DMS153 treated with DMSO at 0.1 percent for 48 hours (cell line): ENCODE data around the gene SERPINB10.

Source experiments
- DNase-seq: peaks from one replicate; lab custom pipeline; 2025; ENCODE audit not compliant: unreplicated experiment; lab: John Stamatoyannopoulos, UW

The SERPINB10 gene

GRCh38 chr18:63907664-63908063, at the start of gene SERPINB10:
Gene SERPINB10 (plus strand): TSS chr18:63907958. CDS start chr18:63915511, 7,553 bp downstream.
- DNase-seq, result no peak

GRCh38 chr18:63858456-63858855, 49.3 kb upstream of the SERPINB10 start:
- DNase-seq, result no peak

- no peak for DNase-seq
Observed at GRCh38 chr18:63859781-63860475, 47.8 kb upstream of the SERPINB10 start.

- DNase-seq, result no peak
Observed at GRCh38 chr18:63860531-63860930, 47.2 kb upstream of the SERPINB10 start.

- no peak for DNase-seq
Observed at GRCh38 chr18:63867368-63868125, 40.2 kb upstream of the SERPINB10 start.

GRCh38 chr18:63868546-63868945, 39.2 kb upstream of the SERPINB10 start:
- no peak for DNase-seq

GRCh38 chr18:63869374-63869773, 38.4 kb upstream of the SERPINB10 start:
- DNase-seq, result no peak

- DNase-seq, result no peak
Observed at GRCh38 chr18:63869851-63870250, 37.9 kb upstream of the SERPINB10 start.

- no peak for DNase-seq
Observed at GRCh38 chr18:63871836-63872235, 35.9 kb upstream of the SERPINB10 start.

- DNase-seq, result no peak
Observed at GRCh38 chr18:63872586-63872985, 35.2 kb upstream of the SERPINB10 start.

- DNase-seq, result no peak
Observed at GRCh38 chr18:63878343-63878742, 29.4 kb upstream of the SERPINB10 start.

- DNase-seq, result no peak
Observed at GRCh38 chr18:63878925-63879324, 28.8 kb upstream of the SERPINB10 start.

- DNase-seq, result no peak
Observed at GRCh38 chr18:63879709-63880108, 28.0 kb upstream of the SERPINB10 start.

- no peak for DNase-seq
Observed at GRCh38 chr18:63881851-63882250, 25.9 kb upstream of the SERPINB10 start.

- no peak for DNase-seq
Observed at GRCh38 chr18:63882333-63883141, 25.2 kb upstream of the SERPINB10 start.

GRCh38 chr18:63883617-63884016, 24.1 kb upstream of the SERPINB10 start:
- DNase-seq, result no peak

GRCh38 chr18:63887424-63887823, 20.3 kb upstream of the SERPINB10 start, which contains the start of gene SERPINB2:
Gene SERPINB2 (plus strand): TSS chr18:63887705. CDS start chr18:63891445, 3,740 bp downstream.
- DNase-seq, result no peak

GRCh38 chr18:63888470-63889190, 19.1 kb upstream of the SERPINB10 start:
- DNase-seq, result no peak

GRCh38 chr18:63889626-63890025, 18.1 kb upstream of the SERPINB10 start:
- no peak for DNase-seq

GRCh38 chr18:63890237-63890949, 17.4 kb upstream of the SERPINB10 start:
- no peak for DNase-seq
